RWPE1 (cell line): ENCODE measurements around the gene RAB30.

Experiments
- CTCF ChIA-PET: fragments of 350-600 bp; sonication (Branson Sonifier 250); formaldehyde crosslinking; extraction: SDS; loops from one replicate; lab custom pipeline; 2021; lab: Yijun Ruan, JAX
- POLR2A ChIA-PET: fragments of 400-600 bp; formaldehyde crosslinking; extraction: SDS; loops from one replicate; lab custom pipeline; 2020; ENCODE audit warnings: antibody characterized with exemption; ENCODE audit not compliant: low non-redundant PET; lab: Yijun Ruan, JAX
- DNase-seq: peaks from one replicate; pipeline ENCODE4 v3.0.0; 2012; ENCODE audit warnings: low spot score
- H3K27ac ChIP-seq: fragments of 450-650 bp; 2 replicates; pipeline ENCODE4 v1.5.1; 2017
- CTCF ChIP-seq: fragments of 450-650 bp; conservative IDR thresholded peaks from 2 replicates; pipeline ENCODE4 v1.5.1; 2017; ENCODE audit warnings: low read depth, mild to moderate bottlenecking

RAB30 gene

GRCh38 chr11:83093634-83094033, 21.9 kb upstream of the RAB30 start:
- no peak for DNase-seq
- POLR2A ChIA-PET = no interaction called here
- no peak overlapping the region for H3K27ac ChIP-seq
- TF ChIP-seq CTCF = no peak
- CTCF ChIA-PET = interaction anchor here (0.6 to 1.6 kb wide), 4 partner anchors 48 to 1136 kb away, joined by 3 to 5 read pairs (median 4); no protein-coding TSS in a partner anchor

DNA sequence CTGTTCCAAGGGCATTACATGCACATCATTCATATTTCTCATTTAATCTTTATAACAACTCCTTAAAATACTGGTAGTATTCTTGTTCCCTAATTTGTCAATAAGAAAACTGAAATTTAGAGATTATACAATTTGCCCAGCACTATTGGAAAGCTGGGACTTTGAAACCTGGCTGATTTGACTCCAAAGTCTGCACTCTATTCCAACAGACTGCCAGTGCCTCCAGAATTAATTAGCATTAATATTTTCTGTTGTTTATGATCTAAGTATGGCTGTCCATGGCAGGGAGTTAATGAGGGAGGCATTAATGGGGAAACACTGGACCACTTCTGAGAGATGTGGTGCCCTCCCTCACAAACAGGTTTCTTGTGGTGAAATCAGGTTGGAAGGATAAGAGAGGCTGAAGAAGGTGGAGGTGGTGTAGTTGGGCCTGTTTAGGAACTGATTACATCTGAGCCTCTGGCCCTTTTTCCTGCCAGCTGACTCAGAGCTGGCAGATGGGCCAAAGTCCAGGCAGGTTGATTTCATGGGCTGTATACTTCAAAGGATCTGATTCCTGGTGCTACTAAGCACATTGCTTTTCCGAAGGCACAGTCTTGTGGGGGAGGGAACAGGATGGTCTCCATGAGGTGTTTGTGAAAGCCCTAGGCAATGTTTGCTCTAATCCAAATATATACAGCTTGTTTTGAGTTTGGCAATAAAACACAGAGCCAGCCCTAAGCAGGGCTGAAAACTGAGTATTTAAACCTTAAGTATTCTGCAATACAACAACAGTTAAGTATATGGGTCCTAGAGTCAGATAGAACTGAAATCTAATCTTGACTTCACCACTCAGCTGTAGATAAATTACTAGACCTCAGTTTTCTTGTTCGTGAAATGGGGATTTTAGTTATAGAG, 21.0 kb upstream of the RAB30 start:
- no peak for TF ChIP-seq CTCF
- peak; percentile 36 for DNase-seq
- H3K27ac ChIP-seq = no peak overlapping the region
- ChIA-PET CTCF (interaction anchor here (0.8 kb wide), 1 partner anchor 67 kb away, joined by 4 read pairs; no protein-coding TSS in a partner anchor), POLR2A (no interaction called here)

DNA sequence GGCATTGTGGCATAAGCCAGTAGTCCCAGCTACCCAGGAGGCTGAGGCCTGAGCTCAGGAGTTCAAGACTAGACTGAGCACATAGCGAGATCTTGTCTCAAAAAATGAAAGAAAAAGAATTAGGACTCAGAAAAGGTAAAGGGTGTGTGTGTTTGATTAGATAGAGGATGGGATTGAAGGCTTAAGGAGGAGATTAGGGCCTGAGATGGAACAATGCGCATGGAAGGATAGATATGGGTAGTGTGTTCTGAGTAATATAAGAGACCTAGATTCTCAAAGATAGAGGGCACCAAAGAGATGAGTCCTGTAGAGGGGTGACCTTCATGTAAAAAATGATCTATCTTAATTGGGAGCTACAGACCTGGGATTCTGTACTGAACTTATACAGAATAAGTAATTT, 17.3 kb upstream of the RAB30 start:
- H3K27ac ChIP-seq = no peak overlapping the region
- ChIA-PET POLR2A (no interaction called here), CTCF (interaction anchor here (0.5 kb wide), 1 partner anchor 183 kb away, joined by 3 read pairs; no protein-coding TSS in a partner anchor)
- no peak for TF ChIP-seq CTCF
- DNase-seq = no peak

DNA sequence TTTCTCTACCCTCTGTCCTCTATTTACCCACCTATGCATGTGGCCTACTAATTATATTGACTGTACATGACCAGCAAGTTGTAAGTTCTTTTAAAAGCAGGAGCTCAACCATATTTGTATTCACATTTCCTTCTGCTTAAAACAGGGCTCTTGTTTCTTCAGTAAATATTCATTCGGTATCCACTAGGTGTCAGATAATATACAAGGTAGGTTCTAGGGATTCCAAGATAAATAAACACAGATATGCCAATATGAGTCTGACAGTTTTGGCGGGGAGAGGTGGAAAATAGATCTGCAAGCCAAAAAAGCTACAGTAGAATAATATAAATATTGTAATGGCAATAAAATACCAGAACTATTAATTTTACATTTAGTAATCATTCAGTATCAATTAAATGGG, 15.3 kb upstream of the RAB30 start:
- CTCF ChIA-PET = interaction anchor here (0.6 to 1.2 kb wide), 2 partner anchors 18 to 160 kb away, joined by 3 to 6 read pairs; no protein-coding TSS in a partner anchor
- H3K27ac ChIP-seq = no peak overlapping the region
- DNase-seq = peak; percentile 25
- peak; percentile 23; the same call in 1 of the 2 replicates for TF ChIP-seq CTCF
- POLR2A ChIA-PET = no interaction called here

- DNase-seq = no peak
- ChIA-PET POLR2A (interaction anchor here (0.6 kb wide), 1 partner anchor 104 kb away, joined by 3 read pairs; no protein-coding TSS in a partner anchor), CTCF (interaction anchor here (0.6 kb wide), 1 partner anchor 159 kb away, joined by 8 read pairs; no protein-coding TSS in a partner anchor)
- no peak overlapping the region for H3K27ac ChIP-seq
- TF ChIP-seq CTCF = no peak
Measured at GRCh38 chr11:83079820-83080219, 8.1 kb upstream of the RAB30 start.

- no peak for TF ChIP-seq CTCF
- H3K27ac ChIP-seq = no peak overlapping the region
- no peak for DNase-seq
- CTCF ChIA-PET = no interaction called here
- POLR2A ChIA-PET = no interaction called here
Measured at GRCh38 chr11:83078269-83078668, 6.6 kb upstream of the RAB30 start.
